H9 (cell line): Measurements from ENCODE around the gene BCAS3. TPM values are rescaled to one million over a fixed set of nuclear protein-coding genes. Genes with fewer than 3 reads are reported as not detected.

ENCODE experiments used
- DNase-seq: peaks from one replicate; pipeline ENCODE4 v3.0.0-alpha.2; 2017
- H2AFZ ChIP-seq: one replicate; pipeline ENCODE4 v1.6.1; 2013; ENCODE audit warnings: mild to moderate bottlenecking, low read length, control low read depth, moderate library complexity
- H2AK5ac ChIP-seq: 2 replicates; pipeline ENCODE4 v1.6.1; 2013; ENCODE audit warnings: low read length, control low read depth, mixed read lengths; ENCODE audit not compliant: insufficient read length
- H2BK120ac ChIP-seq: one replicate; pipeline ENCODE4 v1.6.1; 2013; ENCODE audit warnings: low read depth, mild to moderate bottlenecking, low read length, control low read depth, inconsistent platforms; ENCODE audit not compliant: poor library complexity, severe bottlenecking
- H2BK12ac ChIP-seq: 2 replicates; pipeline ENCODE4 v1.6.1; 2013; ENCODE audit warnings: low read length, control low read depth, mixed read lengths, low read depth; ENCODE audit not compliant: insufficient read length
- H2BK15ac ChIP-seq: 2 replicates; pipeline ENCODE4 v1.6.1; 2013; ENCODE audit warnings: low read depth, low read length, control low read depth
- H2BK20ac ChIP-seq: one replicate; pipeline ENCODE4 v1.6.1; 2013; ENCODE audit warnings: low read depth, mild to moderate bottlenecking, low read length, control low read depth, inconsistent platforms; ENCODE audit not compliant: poor library complexity, severe bottlenecking
- H2BK5ac ChIP-seq: 2 replicates; pipeline ENCODE4 v1.6.1; 2013; ENCODE audit warnings: low read length, control low read depth, mixed read lengths; ENCODE audit not compliant: insufficient read length
- H3K14ac ChIP-seq: 2 replicates; pipeline ENCODE4 v1.6.1; 2013; ENCODE audit warnings: low read length, control low read depth; ENCODE audit not compliant: insufficient read depth
- H3K18ac ChIP-seq: 2 replicates; pipeline ENCODE4 v1.6.1; 2013; ENCODE audit warnings: low read depth, mild to moderate bottlenecking, mixed read lengths, low read length, control low read depth; ENCODE audit not compliant: insufficient read length
- H3K23ac ChIP-seq: 2 replicates; pipeline ENCODE4 v1.6.1; 2013; ENCODE audit warnings: low read length, control low read depth, mixed read lengths, low read depth; ENCODE audit not compliant: insufficient read length
- H3K23me2 ChIP-seq: 2 replicates; pipeline ENCODE4 v1.6.1; 2013; ENCODE audit warnings: low read depth, mild to moderate bottlenecking, mixed read lengths, low read length, control low read depth; ENCODE audit not compliant: insufficient read length, poor library complexity, severe bottlenecking
- H3K27ac ChIP-seq: 2 replicates; pipeline ENCODE4 v1.5.1; 2013; ENCODE audit warnings: low read length, control low read depth, mixed read lengths, low read depth; ENCODE audit not compliant: insufficient read length
- H3K27me3 ChIP-seq: 2 replicates; pipeline ENCODE4 v1.6.1; 2013; ENCODE audit warnings: low read length, control low read depth, inconsistent platforms; ENCODE audit not compliant: insufficient read depth
- H3K4ac ChIP-seq: 2 replicates; pipeline ENCODE4 v1.6.1; 2013; ENCODE audit warnings: low read depth, mild to moderate bottlenecking, control low read depth, inconsistent platforms, low read length, moderate library complexity
- H3K4me1 ChIP-seq: 2 replicates; pipeline ENCODE4 v1.6.1; 2013; ENCODE audit warnings: low read length, control low read depth, inconsistent platforms; ENCODE audit not compliant: insufficient read depth
- H3K4me2 ChIP-seq: 2 replicates; pipeline ENCODE4 v1.6.1; 2013; ENCODE audit warnings: low read length, control low read depth, mixed read lengths; ENCODE audit not compliant: insufficient read length, insufficient read depth
- H3K56ac ChIP-seq: 2 replicates; pipeline ENCODE4 v1.6.1; 2013; ENCODE audit warnings: low read depth, mild to moderate bottlenecking, mixed read lengths, low read length, control low read depth; ENCODE audit not compliant: insufficient read length
- H3K79me1 ChIP-seq: 2 replicates; pipeline ENCODE4 v1.6.1; 2013; ENCODE audit warnings: low read depth, mild to moderate bottlenecking, moderate library complexity, low read length, control low read depth, inconsistent platforms; ENCODE audit not compliant: insufficient read depth, poor library complexity, severe bottlenecking
- H3K79me2 ChIP-seq: 2 replicates; pipeline ENCODE4 v1.6.1; 2013; ENCODE audit warnings: low read length, control low read depth, inconsistent platforms; ENCODE audit not compliant: insufficient read depth
- H3K9ac ChIP-seq: 2 replicates; pipeline ENCODE4 v1.6.1; 2013; ENCODE audit warnings: low read length, control low read depth, mixed read lengths; ENCODE audit not compliant: insufficient read length; ENCODE audit errors: extremely low read depth
- H3K9me3 ChIP-seq: one replicate; pipeline ENCODE4 v1.6.1; 2013; ENCODE audit warnings: low read depth, low read length, inconsistent platforms; ENCODE audit not compliant: control insufficient read depth
- H3T11ph ChIP-seq: one replicate; pipeline ENCODE4 v1.6.1; 2013; ENCODE audit warnings: mild to moderate bottlenecking, low read length, control low read depth, inconsistent platforms
- H4K20me1 ChIP-seq: one replicate; pipeline ENCODE4 v1.6.1; 2013; ENCODE audit not compliant: control insufficient read depth, insufficient read length, insufficient read depth
- H4K5ac ChIP-seq: 2 replicates; pipeline ENCODE4 v1.6.1; 2013; ENCODE audit warnings: low read depth, mild to moderate bottlenecking, mixed read lengths, low read length, control low read depth; ENCODE audit not compliant: insufficient read length
- H4K8ac ChIP-seq: replicated peaks from 2 replicates; pipeline ENCODE4 v1.6.1; 2013; ENCODE audit warnings: low read length, control low read depth, mixed read lengths, low read depth; ENCODE audit not compliant: insufficient read length
- H4K91ac ChIP-seq: 2 replicates; pipeline ENCODE4 v1.6.1; 2013; ENCODE audit warnings: low read depth, mild to moderate bottlenecking, moderate library complexity, mixed read lengths, low read length, control low read depth; ENCODE audit not compliant: insufficient read length
- H3K27ac Mint-ChIP-seq, 3 experiments: 2 replicates in 2 of 3; 3 replicates in 1 of 3; pipeline ENCODE4 v1.8.0; 2020 to 2021; ENCODE audit warnings: mixed read lengths in 3 of 3, mild to moderate bottlenecking in 1 of 3, moderate library complexity in 1 of 3
- H3K27me3 Mint-ChIP-seq: 2 replicates; pipeline ENCODE4 v1.8.0; 2021; ENCODE audit warnings: low read depth, mild to moderate bottlenecking, moderate library complexity, mixed read lengths
- H3K36me3 Mint-ChIP-seq, 3 experiments: 2 replicates in 2 of 3; 3 replicates in 1 of 3; pipeline ENCODE4 v1.8.0; 2020 to 2021; ENCODE audit warnings: low read depth in 3 of 3, mixed read lengths in 3 of 3; ENCODE audit not compliant: insufficient read depth in 1 of 3
- H3K4me1 Mint-ChIP-seq, 2 experiments: 2 replicates each; pipeline ENCODE4 v1.8.0; 2020; ENCODE audit warnings: mixed read lengths in 2 of 2
- H3K4me3 Mint-ChIP-seq, 2 experiments: 2 replicates in 1 of 2; 3 replicates in 1 of 2; pipeline ENCODE4 v1.8.0; 2020 to 2021; ENCODE audit warnings: mild to moderate bottlenecking in 2 of 2, mixed read lengths in 2 of 2, moderate library complexity in 1 of 2
- H3K9me3 Mint-ChIP-seq, 2 experiments: 2 replicates in 1 of 2; 3 replicates in 1 of 2; pipeline ENCODE4 v1.8.0; 2020; ENCODE audit warnings: mild to moderate bottlenecking in 2 of 2, mixed read lengths in 2 of 2, moderate library complexity in 1 of 2
- WGBS: extraction: QIAGEN DNeasy Blood & Tissue Kit; methylation state at CpG from one replicate; pipeline ENCODE4 v1.1.7; 2013; ENCODE audit warnings: missing lambda C conversion rate, low lambda C conversion rate, mixed read lengths; ENCODE audit not compliant: insufficient read length; ENCODE audit errors: extremely low coverage; 5-methylcytosine and 5-hydroxymethylcytosine counted together
- total RNA-seq: library from RNA; stranded (reverse); gene quantifications from 2 replicates; pipeline ENCODE4 v1.2.1, GENCODE V29; 2021
- TF ChIP-seq, protein P1 (sequence below): fragments of 200-600 bp; sonication (generic); conservative IDR thresholded peaks from 3 replicates; pipeline ENCODE4 v1.8.0; 2021; ENCODE audit warnings: antibody characterized with exemption, mild to moderate bottlenecking

BCAS3 gene
- total RNA-seq, 1 experiment from 2014 or later, result 22.4 TPM

DNA sequence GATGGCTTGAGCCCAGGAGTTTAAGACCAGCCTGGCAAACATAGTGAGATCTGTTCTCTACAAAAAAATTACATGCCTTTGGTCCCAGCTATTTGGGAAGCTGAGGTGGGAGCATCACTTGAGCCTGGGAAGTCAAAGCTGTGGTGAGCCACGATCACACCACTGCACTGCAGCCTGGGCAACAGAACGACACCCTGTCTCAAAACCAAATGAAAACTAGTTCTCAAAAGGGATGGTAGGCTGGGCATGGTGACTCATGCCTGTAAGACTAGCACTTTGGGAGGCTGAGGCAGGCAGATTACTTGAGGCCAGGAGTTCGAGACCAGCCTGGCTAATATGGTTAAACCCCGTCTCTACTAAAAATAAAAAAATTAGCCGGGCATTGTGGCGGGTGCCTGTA, 46.5 kb upstream of the BCAS3 start:
- H3K27ac ChIP-seq, result no peak overlapping the region
- H4K8ac ChIP-seq, result no peak overlapping the region
- no peaks in the 10 kb centered on the region for H3K4me1 ChIP-seq
- no peaks in the 10 kb centered on the region for H3K27me3 Mint-ChIP-seq
- no peak overlapping the region for H4K5ac ChIP-seq
- no peak overlapping the region for H2BK5ac ChIP-seq
- H3K4me3 Mint-ChIP-seq, result no peak overlapping the region
- H3K9me3 Mint-ChIP-seq, result no peaks in the 10 kb centered on the region
- no peaks in the 10 kb centered on the region for H4K20me1 ChIP-seq
- H3K18ac ChIP-seq, result no peak overlapping the region
- no peak overlapping the region for H2BK120ac ChIP-seq
- WGBS, result no CpG with 5 or more reads among the region's 6 CpGs
- TF ChIP-seq, protein P1, sequence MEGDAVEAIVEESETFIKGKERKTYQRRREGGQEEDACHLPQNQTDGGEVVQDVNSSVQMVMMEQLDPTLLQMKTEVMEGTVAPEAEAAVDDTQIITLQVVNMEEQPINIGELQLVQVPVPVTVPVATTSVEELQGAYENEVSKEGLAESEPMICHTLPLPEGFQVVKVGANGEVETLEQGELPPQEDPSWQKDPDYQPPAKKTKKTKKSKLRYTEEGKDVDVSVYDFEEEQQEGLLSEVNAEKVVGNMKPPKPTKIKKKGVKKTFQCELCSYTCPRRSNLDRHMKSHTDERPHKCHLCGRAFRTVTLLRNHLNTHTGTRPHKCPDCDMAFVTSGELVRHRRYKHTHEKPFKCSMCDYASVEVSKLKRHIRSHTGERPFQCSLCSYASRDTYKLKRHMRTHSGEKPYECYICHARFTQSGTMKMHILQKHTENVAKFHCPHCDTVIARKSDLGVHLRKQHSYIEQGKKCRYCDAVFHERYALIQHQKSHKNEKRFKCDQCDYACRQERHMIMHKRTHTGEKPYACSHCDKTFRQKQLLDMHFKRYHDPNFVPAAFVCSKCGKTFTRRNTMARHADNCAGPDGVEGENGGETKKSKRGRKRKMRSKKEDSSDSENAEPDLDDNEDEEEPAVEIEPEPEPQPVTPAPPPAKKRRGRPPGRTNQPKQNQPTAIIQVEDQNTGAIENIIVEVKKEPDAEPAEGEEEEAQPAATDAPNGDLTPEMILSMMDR, result no peak
- no peak overlapping the region for H3K4me2 ChIP-seq
- no peaks in the 10 kb centered on the region for H3K4me1 Mint-ChIP-seq
- no peak overlapping the region for H4K91ac ChIP-seq
- peaks cover 0 to 25% (median 23%) of the 10 kb centered on the region in 3 experiments; a peak in 6 of 7 replicates for H3K36me3 Mint-ChIP-seq
- H3K4ac ChIP-seq, result no peak overlapping the region
- peaks cover 6% of the 10 kb centered on the region for H3K79me1 ChIP-seq
- H3K14ac ChIP-seq, result no peak overlapping the region
- no peak overlapping the region for H3K27ac Mint-ChIP-seq
- H2BK12ac ChIP-seq, result no peak overlapping the region
- no peak overlapping the region for H2AK5ac ChIP-seq
- H2AFZ ChIP-seq, result no peak overlapping the region
- no peak overlapping the region for H3K9ac ChIP-seq
- H3K27me3 ChIP-seq, result no peaks in the 10 kb centered on the region
- H3K79me2 ChIP-seq, result no peaks in the 10 kb centered on the region
- H3K9me3 ChIP-seq, result no peaks in the 10 kb centered on the region
- H3T11ph ChIP-seq, result no peak overlapping the region
- no peak overlapping the region for H2BK15ac ChIP-seq
- no peak overlapping the region for H2BK20ac ChIP-seq
- DNase-seq, result no peak
- H3K23ac ChIP-seq, result no peak overlapping the region
- H3K56ac ChIP-seq, result no peak overlapping the region
- no peaks in the 10 kb centered on the region for H3K23me2 ChIP-seq
